ENCODE results near the gene GPAT3.
"Not testable (repeated sequence)": the region's sequence is repeated elsewhere in the genome, so short reads cannot be mapped to it uniquely, and the experiment has no call there.

The GPAT3 gene

GRCh38 chr4:83605744-83606172 is 69.8 kb downstream of the GPAT3 start:
- DNase-seq: no peak

- no peak for DNase-seq
Measured at GRCh38 chr4:83606460-83606859, 70.6 kb downstream of the GPAT3 start.

DNA sequence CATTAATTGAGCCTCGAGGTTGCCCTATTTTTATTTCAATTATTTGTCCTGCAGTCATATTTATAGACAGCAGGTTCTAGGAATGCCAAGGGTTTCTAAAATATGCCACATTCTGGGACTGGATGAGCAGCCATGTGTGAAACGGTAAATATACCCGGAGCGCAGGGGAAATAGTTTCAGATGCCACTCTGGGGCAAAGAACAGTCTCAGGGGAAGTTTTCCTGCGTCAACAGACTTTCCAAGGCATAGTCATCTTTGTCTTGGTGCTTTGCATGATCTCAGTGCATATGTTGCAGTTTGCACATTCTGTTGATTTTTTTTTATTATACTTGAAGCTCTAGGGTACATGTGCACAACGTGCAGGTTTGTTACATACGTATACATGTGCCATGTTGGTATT is 71.0 kb downstream of the GPAT3 start:
- DNase-seq: no peak

GRCh38 chr4:83609365-83609764 is 73.5 kb downstream of the GPAT3 start:
- DNase-seq: no peak

- DNase-seq: no peak
Measured at GRCh38 chr4:83610729-83611128, 74.8 kb downstream of the GPAT3 start.

- DNase-seq: no peak
Measured at GRCh38 chr4:83613023-83613422, 77.1 kb downstream of the GPAT3 start.

GRCh38 chr4:83613994-83614393 is 78.1 kb downstream of the GPAT3 start:
- DNase-seq: no peak

GRCh38 chr4:83616252-83616651 is 80.3 kb downstream of the GPAT3 start:
- DNase-seq: no peak

GRCh38 chr4:83617371-83618035 is 81.6 kb downstream of the GPAT3 start:
- no peak for DNase-seq

- DNase-seq: no peak
Measured at GRCh38 chr4:83618431-83618830, 82.5 kb downstream of the GPAT3 start.

DNA sequence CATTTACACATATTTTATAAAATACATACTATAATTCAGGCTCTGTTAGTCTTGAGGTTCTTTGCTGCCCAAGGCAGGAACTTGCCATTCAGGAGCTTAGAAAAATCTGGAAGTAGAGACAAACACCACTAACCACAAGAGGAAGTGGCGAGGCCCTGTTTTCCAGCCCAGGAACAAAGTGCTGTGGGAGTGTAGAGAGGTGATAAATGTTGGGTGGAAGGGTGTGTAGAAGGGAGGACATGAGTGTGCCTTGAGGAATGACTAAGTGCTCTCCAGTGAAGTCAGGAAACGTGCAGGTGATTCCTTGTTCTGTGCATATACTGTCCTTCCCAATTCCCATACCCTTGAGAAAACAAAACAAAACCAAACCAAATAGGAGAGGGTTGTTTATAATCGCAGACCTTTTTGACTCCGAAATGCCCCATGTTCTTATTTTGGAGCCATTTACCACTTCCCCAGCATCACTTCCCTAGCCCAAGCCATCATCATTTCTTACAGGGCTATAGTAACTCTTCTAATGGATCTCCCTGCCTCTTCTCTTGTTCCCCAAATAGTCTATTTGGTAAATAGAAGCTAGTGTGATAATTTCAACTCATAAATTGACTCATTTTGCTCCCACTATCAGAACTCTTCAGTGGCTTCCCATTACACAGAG is 83.2 kb downstream of the GPAT3 start:
- DNase-seq: no peak

DNA sequence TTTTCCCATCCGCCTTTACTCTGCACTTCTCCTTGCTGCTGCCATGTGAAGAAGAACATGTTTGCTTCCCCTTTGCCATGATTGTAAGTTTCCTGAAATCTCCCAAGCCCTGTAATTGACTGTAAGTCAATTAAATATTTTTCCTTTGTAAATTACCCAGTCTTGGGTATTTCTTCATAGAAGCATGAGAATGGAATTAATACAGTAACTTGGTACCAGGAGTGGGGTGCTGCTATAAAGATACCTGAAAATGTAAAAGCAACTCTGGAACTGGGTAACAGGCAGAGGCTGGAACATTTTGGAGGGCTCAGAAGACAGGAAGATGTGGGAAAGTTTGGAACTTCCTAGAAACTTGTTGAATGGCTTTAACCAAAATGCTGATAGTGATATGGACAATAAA is 86.2 kb downstream of the GPAT3 start:
- not testable (repeated sequence) for DNase-seq

DNA sequence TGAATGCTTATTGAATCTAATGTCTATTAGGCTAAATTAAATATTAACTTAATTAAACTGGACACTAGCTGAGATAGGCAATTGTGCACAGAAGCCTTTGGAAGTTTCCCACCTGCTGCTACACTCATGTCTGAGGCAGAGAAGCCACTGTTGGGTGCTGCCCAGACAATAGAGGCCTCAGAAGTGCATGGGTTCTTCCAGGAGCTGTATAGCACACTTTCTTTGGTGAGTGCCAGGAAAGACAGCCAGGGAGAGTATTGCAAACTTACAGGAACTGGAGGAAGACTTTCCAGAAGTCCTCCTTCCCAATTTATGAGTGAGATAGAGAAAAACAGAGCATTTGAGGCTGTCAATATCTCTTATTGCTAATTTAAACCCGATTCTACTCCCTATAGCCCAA is 89.9 kb downstream of the GPAT3 start:
- DNase-seq: no peak

- no peak for DNase-seq
Measured at GRCh38 chr4:83626245-83626836, 90.4 kb downstream of the GPAT3 start.

GRCh38 chr4:83629945-83630721 is 94.2 kb downstream of the GPAT3 start:
- no peak for DNase-seq

DNA sequence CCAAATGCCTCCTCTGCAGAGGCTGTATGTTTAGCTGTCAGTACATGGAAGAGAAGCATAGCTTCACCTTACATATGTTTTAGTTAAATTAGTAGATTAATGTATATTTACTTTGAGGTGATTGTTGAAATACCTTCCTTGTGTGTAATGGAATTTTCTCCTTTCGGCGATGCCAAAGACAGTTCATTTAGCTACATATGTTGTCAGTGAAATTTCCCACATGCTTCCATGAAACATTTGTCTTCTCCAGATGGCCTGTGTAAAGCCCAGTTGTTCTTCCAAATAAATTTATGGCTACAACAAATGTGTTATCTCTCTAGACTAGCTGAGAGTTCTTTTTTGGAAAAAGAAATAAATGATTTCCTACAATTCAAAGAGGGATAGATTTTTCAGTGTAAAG is 95.2 kb downstream of the GPAT3 start:
- no peak for DNase-seq

DNA sequence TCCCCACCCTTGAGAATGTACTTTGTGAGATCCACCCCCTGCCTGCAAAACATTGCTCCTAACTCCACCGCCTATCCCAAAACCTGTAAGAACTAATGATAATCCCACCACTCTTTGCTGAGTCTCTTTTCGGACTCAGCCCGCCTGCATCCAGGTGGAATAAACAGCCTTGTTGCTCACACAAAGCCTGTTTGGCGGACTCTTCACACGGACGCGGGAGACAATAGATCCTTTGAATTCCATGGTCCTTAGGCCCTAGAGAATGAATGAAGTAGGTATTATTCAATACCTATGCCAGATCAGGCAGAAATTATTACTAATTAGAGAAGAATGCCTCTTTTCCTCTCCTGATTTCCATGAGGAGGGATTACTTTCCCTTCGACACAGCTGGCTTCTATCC is 101.0 kb downstream of the GPAT3 start:
- no peak for DNase-seq

GRCh38 chr4:83639849-83640493 is 104.1 kb downstream of the GPAT3 start:
- DNase-seq: peak in 1 of 2 experiments; percentile 36

DNA sequence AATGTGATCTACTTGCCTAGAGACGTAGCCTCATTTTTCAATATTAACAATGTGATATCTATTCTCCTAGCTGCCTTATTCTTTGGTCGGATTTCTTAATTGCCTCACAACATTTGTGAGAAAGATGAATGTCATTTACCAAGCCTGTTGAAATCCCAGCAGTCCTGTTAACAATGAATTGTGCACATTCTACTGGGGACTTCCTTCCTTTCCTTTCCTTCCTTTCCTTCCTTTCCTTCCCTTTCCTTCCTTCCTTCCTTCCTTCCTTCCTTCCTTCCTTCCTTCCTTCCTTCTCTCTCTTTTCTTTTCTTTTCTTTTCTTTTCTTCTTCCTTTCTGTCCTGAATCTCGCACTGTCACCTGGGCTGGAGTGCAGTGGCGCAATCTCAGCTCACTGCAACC is 107.1 kb downstream of the GPAT3 start:
- no peak for DNase-seq

- no peak for DNase-seq
Measured at GRCh38 chr4:83644677-83645659, 109.1 kb downstream of the GPAT3 start.

GRCh38 chr4:83646538-83647239 is 110.8 kb downstream of the GPAT3 start:
- no peak for DNase-seq
